Esophagus squamous epithelium (tissue), 5 donors: ENCODE results near the gene ABCA3. TPM values are rescaled to one million over a fixed set of nuclear protein-coding genes. Genes with fewer than 3 reads are reported as not detected.

Experiments
- DNase-seq: peaks from one replicate; lab custom pipeline; 2025; lab: John Stamatoyannopoulos, UW
- H3K27ac ChIP-seq, 4 donors: fragments of 200-600 bp; sonication (generic); one replicate each; pipeline ENCODE4 v1.5.1; 2016 to 2019; ENCODE audit warnings: mild to moderate bottlenecking in 1 of 4
- H3K27me3 ChIP-seq, 4 donors: fragments of 200-600 bp; sonication (generic); 1 replicate in 3 of 4; 2 replicates in 1 of 4; pipeline versions ENCODE4 v1.5.1 to v1.6.0; 2017 to 2021; ENCODE audit warnings: antibody characterized with exemption in 1 of 4
- H3K36me3 ChIP-seq, 3 donors: fragments of 200-600 bp; sonication (generic); one replicate each; pipeline ENCODE4 v1.5.1; 2016 to 2019
- H3K4me1 ChIP-seq, 3 donors: fragments of 200-600 bp; sonication (generic); one replicate each; pipeline ENCODE4 v1.5.1; 2017 to 2019
- H3K4me3 ChIP-seq, 4 donors: fragments of 200-600 bp; sonication (generic); 1 replicate in 3 of 4; 2 replicates in 1 of 4; pipeline ENCODE4 v1.5.1; 2016 to 2019; ENCODE audit warnings: mild to moderate bottlenecking in 2 of 4, moderate library complexity in 1 of 4
- H3K9me3 ChIP-seq, 3 donors: fragments of 200-600 bp; sonication (generic); one replicate each; pipeline ENCODE4 v1.5.1; 2016 to 2019
- CTCF ChIP-seq, 6 experiments: fragments of 450-650 bp in 4 of 6; fragments of 200-600 bp in 2 of 6; sonication (generic) in 2 of 6; IDR thresholded peaks; one replicate each; pipeline ENCODE4 v1.5.1; 2016 to 2019; ENCODE audit warnings: antibody characterized with exemption in 6 of 6, mild to moderate bottlenecking in 4 of 6, moderate library complexity in 4 of 6
- POLR2A ChIP-seq, 4 donors: fragments of 450-650 bp; IDR thresholded peaks; one replicate each; pipeline ENCODE4 v1.6.1; 2017; ENCODE audit warnings: antibody characterized with exemption in 4 of 4, mild to moderate bottlenecking in 4 of 4, moderate library complexity in 3 of 4
- WGBS, 2 donors: methylation state at CpG; one replicate each; pipeline ENCODE4 v1.1.5; 2018; 5-methylcytosine and 5-hydroxymethylcytosine counted together
- intact Hi-C: fragments of 100-400 bp; cut with DNase I; formaldehyde crosslinking; loops from one replicate; pipeline ENCODE4 v1.15.0; 2022
- total RNA-seq, 4 donors: library from RNA; depleted of rRNA; stranded (reverse); fragments of >200 nt; gene quantifications; one replicate each; pipeline ENCODE4 v1.1.0, GENCODE V29; 2016
- donor health status: DM: yes; HTN: yes; CAD: no.

The ABCA3 gene
- total RNA-seq, 4 donors from 2014 or later: 0.70 to 3.2 (median 2.7) TPM

- no peaks in the 10 kb centered on the region for H3K27me3 ChIP-seq
- intact Hi-C loops: no loop called here
- H3K27ac ChIP-seq: no peak overlapping the region
- H3K9me3 ChIP-seq: no peaks in the 10 kb centered on the region
- no peak overlapping the region for H3K4me3 ChIP-seq
- peaks cover 0 to 53% (median 0%) of the 10 kb centered on the region in 3 donors for H3K36me3 ChIP-seq
- DNase-seq: no peak
- WGBS, 2 donors: 98% methylated on average over 8 of the region's 17 CpGs; no CpG with 5 or more reads in 1 of the 2 donors
- no peaks in the 10 kb centered on the region for H3K4me1 ChIP-seq
- TF ChIP-seq CTCF (IDR thresholded peaks at IDR 0.05): no peak
- TF ChIP-seq POLR2A (IDR thresholded peaks at IDR 0.05): no peak
Measured at GRCh38 chr16:2286550-2286949, 54.0 kb downstream of the ABCA3 start.

GRCh38 chr16:2285731-2286191 is 54.8 kb downstream of the ABCA3 start:
- intact Hi-C loops: no loop called here
- no peak overlapping the region for H3K4me3 ChIP-seq
- no peak overlapping the region for H3K27ac ChIP-seq
- H3K27me3 ChIP-seq: no peaks in the 10 kb centered on the region
- TF ChIP-seq CTCF (IDR thresholded peaks at IDR 0.05) (no peak), POLR2A (IDR thresholded peaks at IDR 0.05) (no peak)
- peaks cover 0 to 51% (median 0%) of the 10 kb centered on the region in 3 donors for H3K36me3 ChIP-seq
- WGBS, 2 donors: 80% methylated on average over 9 of the region's 13 CpGs; no CpG with 5 or more reads in 1 of the 2 donors
- no peaks in the 10 kb centered on the region for H3K4me1 ChIP-seq
- no peaks in the 10 kb centered on the region for H3K9me3 ChIP-seq
- no peak for DNase-seq

- H3K36me3 ChIP-seq: peaks cover 0 to 51% (median 0%) of the 10 kb centered on the region in 3 donors
- TF ChIP-seq CTCF (IDR thresholded peaks at IDR 0.05) (no peak), POLR2A (IDR thresholded peaks at IDR 0.05) (no peak)
- no peaks in the 10 kb centered on the region for H3K27me3 ChIP-seq
- H3K9me3 ChIP-seq: no peaks in the 10 kb centered on the region
- H3K4me1 ChIP-seq: no peaks in the 10 kb centered on the region
- 79 to 91% methylated on average over 7 to 9 of the region's 35 CpGs for WGBS, 2 donors
- no peak for DNase-seq
- no peak overlapping the region for H3K4me3 ChIP-seq
- H3K27ac ChIP-seq: no peak overlapping the region
- intact Hi-C loops: no loop called here
Measured at GRCh38 chr16:2284797-2285576, 55.5 kb downstream of the ABCA3 start.

DNA sequence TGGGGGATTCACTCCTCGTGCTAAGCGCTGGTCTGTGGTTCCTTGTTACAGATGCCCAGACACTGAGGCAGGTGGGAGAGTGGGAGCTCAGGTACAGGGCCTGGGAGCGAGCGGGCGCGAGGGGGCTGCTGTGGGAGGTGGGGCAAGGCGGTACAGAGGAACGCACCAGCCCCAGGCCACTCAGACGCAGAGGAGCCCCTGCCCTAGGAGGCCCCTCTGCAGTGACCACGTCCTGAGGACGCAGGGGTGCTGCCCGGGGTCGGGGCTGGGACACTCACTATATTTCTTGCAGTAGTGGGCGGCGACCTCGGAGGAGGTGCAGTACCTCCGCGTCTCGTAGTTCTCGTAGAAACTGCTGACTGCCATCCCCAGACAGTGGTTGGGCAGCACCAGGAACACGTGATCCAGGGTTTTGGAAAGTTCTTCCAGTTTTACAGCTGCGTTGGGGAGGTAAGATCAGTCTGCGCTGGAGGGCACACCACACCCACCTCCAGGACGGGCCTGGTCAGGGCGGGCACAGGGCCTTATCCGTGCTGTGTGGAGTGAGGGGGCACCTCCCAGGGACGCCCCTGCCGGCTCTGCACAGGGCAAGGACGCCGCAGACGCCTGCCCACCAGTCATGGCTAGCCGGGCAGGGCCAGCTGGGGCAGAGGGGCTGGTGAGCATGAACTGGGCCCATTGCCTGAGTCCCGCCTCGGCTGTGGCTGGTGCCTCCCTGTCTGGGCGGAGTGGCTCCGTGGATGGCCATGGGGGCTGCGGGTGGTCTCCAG is 56.3 kb downstream of the ABCA3 start:
- Histone ChIP-seq H3K4me3 (no peak overlapping the region), H3K27ac (no peak overlapping the region), H3K36me3 (peaks cover 0 to 46% (median 0%) of the 10 kb centered on the region in 3 donors), H3K27me3 (no peaks in the 10 kb centered on the region), H3K9me3 (no peaks in the 10 kb centered on the region), H3K4me1 (no peaks in the 10 kb centered on the region)
- intact Hi-C loops: no loop called here
- TF ChIP-seq POLR2A (IDR thresholded peaks at IDR 0.05): no peak
- no peak for TF ChIP-seq CTCF (IDR thresholded peaks at IDR 0.05)
- 84% methylated on average over 17 to 20 of the region's 37 CpGs for WGBS, 2 donors
- no peak for DNase-seq
